IPS DF 19.7 (cell line): ENCODE measurements around the gene IFT52.
A peak's percentile ranks its signal among the peaks of the same experiment; 100 is the strongest.

Experiments used
- DNase-seq: peaks from one replicate; pipeline ENCODE4 v3.0.0-alpha.2; 2013; ENCODE audit warnings: low read depth, low spot score

The IFT52 gene, protein sequence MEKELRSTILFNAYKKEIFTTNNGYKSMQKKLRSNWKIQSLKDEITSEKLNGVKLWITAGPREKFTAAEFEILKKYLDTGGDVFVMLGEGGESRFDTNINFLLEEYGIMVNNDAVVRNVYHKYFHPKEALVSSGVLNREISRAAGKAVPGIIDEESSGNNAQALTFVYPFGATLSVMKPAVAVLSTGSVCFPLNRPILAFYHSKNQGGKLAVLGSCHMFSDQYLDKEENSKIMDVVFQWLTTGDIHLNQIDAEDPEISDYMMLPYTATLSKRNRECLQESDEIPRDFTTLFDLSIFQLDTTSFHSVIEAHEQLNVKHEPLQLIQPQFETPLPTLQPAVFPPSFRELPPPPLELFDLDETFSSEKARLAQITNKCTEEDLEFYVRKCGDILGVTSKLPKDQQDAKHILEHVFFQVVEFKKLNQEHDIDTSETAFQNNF

DNA sequence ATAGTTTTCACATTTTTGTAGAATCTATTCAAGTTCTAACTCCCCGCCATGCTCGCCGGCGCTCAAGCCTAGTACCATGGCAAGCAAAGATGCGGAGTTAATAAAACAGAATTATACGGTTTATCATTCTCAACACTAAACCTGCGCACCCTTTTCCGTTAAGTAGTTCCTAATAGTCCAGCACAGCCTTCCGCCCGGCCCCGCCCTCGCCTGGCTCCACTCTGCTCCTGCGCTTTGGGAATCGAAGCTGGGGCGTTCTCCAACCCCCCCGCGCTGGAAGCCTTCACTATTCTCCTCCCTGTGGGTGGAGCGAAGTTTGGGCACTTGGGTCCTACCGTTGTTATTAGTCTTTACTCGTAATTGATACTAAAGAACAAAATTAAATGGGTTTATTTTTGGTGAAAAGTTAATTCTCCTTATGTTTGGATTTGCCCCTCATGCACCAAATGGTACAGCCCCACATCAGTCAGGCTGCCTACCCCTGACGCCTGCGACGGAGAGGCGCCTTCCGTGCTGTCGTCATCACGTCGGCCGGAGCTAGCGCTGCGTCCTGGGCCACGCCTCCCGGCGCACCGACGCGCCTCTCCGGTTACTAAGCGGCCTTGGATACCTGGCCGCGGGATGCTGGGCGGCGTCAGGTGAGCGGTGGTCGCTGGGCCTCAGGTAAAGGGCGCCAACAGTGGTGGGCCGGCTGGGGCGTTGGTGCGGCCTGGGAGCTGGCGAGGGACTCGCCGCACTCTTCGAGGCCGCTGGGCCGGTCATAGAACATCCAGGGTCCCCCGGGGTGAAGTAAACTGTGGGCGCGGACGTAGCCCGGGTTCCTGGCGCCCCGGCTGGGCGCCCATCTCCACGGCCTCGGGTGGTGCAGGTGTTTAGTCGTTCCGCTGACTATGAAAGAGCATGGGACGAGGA, at the start of gene IFT52:
Gene IFT52 (plus strand): TSS at position 546 of the 912 bp plus-strand sequence. CDS start 3,762 bp downstream, outside the sequence.
- peak; percentile 83 for DNase-seq

DNA sequence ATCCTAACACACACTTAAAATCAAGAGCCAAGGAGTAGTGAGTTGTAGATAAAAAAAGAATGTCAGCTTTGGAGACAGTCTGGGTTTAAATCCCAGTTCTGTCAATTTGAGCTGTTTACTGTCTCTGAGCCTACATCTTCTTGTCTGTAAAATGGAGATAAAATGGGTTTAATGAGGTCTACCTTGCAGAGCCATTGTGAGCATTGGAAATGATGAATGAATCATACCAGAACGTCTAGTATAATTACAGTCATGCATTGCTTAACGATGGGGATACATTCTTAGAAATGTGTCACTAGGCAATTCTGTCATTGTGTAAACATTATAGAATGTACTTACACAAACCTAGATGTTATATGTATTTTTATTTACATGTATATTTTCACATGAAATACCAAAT, 49.5 kb upstream of the IFT52 start:
- no peak for DNase-seq

DNA sequence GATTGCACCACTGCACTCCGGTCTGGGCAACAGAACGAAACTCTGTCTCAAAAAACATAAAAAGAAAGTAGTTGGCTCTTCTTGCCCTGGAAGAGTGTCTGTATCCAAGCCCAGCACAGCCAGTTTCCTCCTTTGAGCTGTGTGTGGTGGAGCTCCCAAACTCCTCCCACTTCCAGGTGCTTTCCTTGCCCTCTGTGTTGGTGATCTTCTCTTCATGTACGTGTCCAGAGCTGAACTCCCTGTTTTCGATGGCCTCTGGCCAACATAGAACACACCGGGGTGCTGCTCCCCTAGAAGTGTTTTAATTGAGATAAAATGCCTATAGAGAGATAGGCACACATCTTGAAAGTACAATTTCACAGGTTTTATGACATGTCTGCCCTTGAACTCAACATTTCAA, 48.6 kb upstream of the IFT52 start:
- no peak for DNase-seq

DNA sequence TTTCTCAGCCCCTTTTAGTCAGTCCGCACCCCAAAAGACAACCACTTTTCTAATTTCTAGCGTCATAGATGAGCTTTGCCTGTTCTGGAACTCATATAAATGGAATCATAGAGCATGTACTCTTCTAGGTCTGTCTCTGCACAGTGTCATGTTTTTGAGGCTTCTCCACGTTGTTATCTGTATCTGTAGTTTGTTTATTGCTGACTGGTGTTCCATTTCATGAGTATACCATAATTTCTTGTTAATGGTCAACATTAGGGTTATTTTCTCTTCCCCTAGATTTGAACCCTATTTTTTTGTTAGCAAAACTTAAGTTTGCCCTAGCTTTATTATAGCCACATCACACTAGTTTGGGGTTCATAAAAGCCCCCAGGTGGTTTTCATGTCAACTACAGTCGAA, 48.1 kb upstream of the IFT52 start:
- no peak for DNase-seq

DNA sequence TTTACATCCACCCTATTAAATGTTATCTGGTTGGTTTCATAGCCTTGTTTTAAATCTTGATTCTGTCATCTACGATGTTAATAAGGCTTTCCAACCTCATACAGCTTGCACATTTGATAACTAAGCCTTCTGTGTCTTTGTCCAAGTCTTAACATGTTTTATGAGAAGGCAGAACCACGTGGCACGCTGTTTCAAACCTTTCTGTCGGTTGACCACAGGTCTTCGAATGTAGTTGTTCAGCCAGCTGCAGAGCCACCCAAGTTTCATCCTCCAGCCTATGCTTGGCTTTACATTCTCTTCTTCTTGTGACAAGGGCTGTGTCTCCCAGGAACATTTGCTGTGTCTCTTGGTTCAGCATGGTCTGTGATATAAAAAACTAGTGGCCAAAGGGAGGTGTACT, 47.6 kb upstream of the IFT52 start:
- no peak for DNase-seq

DNA sequence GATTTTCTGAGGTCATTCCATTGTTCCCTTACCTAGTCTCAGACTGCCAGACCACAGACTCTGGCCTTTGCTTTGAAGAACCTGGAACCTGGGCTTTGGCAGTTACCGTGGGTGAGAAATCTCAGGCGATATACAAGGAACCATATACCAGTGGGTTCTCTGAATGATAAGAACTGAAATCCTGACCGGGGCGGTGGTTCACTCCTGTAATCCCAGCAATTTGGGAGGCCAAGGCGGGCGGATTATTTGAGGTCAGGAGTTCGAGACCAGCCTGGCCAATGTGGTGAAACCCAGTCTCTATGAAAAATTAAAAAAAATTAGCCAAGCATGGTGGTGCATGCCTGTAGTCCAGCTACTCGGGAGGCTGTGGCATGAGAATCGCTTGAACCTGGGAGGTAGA, 46.2 kb upstream of the IFT52 start:
- no peak for DNase-seq

DNA sequence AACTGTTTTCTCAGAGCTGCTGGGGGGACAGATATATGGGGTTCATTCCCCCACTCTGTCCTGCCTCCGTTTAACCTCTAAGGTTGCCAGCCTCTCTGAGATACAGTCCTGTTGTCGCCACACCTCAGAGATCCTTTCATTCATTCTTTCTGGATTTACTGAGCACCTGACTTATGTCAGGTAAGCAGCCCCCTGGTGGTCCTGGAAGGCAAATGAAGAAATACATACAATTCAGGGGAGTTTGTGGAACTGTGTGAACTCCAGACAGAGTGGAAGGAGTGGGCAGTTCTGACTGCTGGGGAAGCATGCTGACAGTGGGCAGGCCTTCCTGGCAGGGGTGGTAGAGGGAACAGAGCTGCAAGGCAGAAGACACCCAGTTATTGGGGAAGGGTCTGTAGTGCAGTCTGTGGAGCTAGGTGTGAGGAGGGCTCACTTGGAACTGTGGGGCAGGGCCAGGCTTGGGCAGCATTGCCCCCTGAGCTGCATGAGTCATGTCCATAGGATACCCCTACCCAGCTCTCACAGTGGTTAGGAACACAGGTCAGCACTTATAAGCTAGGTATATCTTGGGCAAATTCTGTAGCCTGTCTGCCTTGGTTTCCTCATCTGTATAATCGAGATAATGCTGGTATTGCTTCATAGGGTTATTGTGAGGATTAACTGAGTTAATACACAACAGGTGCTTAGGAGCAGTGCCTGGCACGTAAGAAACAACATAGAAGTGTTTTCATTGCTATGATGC, 44.7 kb upstream of the IFT52 start:
- DNase-seq = no peak

DNA sequence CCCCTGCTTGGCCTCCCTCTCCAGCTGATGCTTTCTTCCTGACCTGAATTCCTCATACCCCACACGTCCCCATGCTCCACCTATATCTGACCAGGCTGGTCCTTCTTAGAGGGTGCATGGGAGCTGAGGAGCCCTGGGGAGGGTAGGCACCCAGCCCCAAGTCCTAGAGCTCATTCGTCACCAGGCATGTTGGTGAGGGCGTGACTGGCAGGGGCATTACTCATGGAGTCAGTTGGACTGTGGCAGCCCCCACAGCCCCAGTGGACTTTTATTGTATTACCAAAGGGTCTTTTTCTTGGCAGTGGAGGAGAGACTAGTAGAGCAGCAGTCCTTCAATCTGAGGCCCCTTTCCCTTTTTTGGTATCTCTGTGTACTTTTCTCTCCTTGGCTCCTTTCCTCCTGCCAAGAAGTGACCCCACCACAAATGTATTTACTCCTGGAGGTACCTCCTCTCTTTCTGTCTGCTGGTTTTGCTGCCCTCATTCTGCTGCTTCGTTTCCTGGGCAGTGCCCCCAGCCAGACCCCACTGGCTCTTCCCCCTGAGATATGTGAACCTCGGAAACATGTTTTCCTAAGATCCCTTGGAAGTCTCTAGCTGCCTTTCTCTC, 42.4 kb upstream of the IFT52 start:
- no peak for DNase-seq

DNA sequence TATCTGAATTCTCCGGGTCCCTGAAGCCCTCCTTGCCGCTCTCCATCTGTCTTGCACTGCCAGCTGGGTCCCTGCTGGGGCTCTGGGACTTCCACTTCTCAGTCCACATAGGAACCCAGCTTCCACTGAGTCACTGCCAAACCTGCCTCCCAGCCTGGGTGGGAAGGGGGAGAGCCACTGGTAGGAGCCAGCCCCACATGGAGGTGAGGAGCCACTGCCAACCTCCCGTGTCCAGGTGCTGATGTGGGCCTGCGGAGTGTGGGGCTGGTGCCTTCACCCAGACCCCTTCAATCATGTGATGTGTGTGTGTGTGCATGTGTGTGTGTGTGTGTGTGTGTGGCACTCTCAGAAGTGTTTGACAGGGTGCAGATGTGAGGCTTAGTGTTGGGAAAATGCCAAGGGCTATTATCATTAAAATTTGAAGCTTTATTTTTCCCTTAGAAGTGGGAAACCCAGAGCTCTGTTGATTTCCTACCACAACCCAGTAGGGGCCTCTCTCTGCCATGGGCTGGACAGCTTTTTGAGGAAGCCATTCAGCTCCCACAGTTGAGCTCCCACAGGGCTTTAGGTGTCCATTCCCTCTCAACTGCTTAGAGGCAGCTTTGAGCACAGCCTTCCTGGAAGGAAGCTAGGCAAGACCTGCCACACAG, 41.2 kb upstream of the IFT52 start:
- no peak for DNase-seq

DNA sequence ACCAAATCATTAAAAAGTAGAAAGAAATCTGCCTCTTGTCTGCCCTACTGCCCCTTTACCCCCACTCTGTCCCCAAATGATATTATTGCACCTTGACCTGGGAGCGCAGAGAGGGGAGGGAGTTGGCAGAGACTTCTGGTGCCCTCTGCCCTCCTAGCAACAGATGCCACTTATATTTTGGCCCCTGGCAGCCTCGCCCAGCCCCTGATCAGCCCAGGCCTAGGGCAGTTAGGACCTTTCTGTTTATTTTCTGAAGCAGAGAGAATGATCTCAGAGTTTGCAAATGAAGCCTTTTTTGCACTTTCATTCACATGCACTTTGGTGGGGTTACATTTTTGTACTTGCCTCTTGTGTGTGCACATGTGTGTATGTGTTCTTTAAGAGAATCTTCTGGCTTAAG, 40.3 kb upstream of the IFT52 start:
- no peak for DNase-seq

DNA sequence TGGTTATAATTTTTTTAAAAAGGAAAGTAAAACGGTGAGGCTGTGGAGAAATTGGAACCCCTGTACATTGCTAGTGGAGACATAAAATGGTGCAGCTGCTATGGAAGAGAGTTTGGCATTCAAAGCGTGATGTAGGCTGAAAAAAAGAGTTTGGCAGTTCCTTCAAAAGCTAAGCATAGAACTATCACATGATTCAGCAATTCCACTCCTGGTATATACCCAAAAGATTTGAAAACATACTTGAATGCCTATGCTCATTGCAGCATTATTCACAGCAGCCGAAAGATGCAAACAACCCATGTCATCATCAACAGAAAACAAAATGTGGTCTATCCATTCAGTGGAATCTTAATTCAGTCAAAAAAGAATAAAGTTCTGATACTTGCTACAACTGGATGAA, 36.4 kb upstream of the IFT52 start:
- DNase-seq = no peak

DNA sequence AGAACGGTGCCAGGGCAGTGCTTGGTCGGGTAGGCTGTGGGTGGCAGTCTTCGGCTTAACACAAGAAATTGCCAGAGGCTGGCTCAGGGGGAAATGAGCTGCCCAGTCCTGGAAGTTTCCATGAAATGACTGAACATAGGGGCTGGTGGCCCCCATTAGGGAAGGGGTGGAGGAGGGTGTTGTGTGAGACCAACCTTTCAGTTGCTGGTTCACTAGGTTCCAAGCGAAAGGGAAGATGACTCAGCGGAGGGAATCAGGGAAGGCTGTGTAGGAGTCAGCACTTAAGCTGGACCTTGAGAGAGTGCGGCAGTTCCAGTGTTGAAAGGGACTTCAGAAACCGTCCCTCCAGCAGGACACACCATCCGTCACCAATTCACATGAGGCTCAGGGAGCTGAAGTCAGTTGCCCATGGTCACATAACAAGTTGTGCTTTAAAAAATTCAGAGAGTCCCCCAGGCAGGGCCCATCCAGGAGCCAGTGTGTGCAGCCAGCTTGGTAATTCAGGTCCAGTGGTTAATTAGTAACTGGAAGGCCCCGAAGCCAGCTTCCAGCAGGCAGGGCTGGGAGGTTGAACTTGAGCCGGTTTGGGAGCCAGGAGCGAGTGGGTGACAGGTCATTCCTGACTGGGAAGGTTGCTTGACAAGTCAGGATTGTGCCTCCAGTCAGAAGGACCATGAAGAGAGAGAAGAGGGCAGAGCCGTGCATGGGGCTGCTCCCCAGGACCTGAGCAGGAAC, 32.2 kb upstream of the IFT52 start, which contains the start of gene SGK2:
Gene SGK2 (plus strand): TSS at position 616 of the 735 bp plus-strand sequence. CDS start 7,469 bp downstream, outside the sequence.
- no peak for DNase-seq

DNA sequence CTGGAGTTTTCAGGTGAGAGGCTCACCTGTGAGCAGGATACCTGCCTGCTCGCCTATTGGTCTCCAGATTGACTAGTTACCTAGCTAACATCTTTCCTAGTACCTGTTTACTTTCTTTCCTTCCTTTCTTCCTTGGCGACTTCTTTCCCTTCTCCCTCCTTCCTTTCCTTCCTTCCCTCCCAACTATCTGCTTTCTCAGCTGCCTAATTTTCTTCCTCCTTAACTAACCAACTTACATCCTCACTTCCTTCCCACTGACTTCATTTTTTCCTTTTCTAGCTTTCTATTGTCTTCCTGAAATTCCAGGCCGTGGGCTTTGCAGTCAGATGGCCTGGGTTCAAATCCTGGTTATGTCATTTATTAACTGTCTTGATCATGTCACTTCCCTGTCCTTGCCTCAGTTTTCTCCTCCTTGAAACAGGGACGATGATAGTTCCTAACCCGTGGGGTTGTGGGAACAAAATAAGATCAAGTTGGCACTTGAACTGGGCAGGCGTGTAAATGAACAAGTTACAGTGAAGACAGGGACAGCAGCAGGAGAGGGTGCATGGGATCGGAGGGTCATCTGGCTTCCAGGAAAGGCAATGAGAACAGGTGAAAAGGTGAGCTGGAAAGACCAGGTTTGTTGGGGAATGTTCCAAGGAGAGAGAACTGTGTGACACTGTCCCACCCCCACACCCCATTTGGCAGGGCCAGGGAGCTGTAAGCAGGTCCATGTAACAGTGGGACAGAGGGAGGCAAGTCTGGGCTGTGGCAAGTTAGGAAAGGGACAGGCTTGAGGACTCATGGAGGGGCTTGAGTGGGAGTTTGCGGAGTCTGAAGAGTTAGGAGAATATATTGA, 31.4 kb upstream of the IFT52 start:
- no peak for DNase-seq

DNA sequence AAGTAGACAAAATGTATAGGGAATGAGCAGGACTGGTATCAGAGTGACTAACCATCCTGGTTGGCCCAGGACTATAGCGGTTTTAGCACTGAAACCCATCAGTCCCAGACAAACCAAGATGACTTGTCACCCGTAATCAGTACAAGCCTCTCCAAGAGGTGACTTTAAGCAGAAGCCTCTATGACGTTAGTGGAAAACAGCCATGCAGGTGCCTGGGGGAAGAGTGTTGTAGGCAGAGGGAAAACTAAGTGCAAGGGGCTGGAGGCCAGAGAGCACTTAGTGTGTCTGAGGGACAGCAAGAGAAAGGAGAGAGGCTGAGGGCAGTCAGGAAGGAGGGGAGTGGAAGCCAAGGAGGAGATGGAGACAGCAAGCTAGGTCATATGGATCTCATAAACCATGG, 29.8 kb upstream of the IFT52 start:
- DNase-seq = no peak

DNA sequence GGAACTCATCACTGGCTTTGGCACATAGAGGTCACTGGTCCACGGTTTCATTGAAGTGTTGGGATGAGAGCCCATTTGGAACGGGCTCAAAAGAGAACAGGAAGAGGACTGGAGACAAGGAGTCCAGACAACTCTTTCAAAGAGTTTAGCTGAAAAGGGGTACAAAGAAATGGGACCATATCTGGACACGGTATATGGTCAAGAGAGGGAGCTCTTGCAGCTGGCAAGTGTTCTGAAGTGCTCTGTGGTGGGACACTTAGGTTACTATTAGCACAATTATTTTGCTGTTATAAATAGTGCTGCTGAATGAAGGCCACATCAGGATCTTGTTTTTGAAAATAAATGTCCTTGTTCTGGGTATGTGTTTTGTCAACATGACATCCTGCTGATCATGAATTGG, 27.3 kb upstream of the IFT52 start:
- no peak for DNase-seq

DNA sequence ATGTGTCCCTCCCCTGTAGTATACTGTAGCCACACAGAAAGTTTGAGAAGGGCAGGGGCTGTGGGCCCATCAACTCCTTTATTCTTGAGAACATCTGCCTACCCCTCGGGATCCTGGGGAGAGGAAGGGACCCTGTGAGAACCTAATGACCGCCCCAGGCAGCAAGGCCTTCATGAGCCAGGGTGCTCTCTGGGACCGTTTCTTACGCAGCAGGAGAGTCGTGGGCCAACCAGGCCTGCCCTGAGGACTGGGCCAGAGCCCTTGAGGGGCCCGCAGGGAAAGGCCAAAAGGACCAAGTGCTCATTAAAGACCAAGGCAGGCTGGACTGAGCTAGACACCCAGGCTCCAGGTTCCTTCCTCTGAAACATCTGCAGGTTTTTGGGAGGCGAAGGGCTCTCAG, 26.7 kb upstream of the IFT52 start:
- DNase-seq = no peak

DNA sequence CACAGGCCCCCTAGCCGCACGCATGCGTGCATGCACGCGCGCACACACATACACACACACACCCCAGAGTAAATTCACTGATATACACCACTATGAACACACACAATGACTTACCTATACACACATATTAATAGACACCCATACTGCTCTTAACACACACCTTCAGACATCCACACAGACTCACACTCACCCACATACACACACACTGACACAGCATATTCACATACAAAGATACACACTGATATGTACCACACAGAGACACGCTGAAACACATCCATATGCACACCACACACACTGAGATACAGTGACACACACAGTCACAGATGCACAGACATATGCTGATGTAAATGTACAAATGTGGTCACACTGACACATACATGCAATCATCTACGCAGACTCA, 26.3 kb upstream of the IFT52 start:
- no peak for DNase-seq

DNA sequence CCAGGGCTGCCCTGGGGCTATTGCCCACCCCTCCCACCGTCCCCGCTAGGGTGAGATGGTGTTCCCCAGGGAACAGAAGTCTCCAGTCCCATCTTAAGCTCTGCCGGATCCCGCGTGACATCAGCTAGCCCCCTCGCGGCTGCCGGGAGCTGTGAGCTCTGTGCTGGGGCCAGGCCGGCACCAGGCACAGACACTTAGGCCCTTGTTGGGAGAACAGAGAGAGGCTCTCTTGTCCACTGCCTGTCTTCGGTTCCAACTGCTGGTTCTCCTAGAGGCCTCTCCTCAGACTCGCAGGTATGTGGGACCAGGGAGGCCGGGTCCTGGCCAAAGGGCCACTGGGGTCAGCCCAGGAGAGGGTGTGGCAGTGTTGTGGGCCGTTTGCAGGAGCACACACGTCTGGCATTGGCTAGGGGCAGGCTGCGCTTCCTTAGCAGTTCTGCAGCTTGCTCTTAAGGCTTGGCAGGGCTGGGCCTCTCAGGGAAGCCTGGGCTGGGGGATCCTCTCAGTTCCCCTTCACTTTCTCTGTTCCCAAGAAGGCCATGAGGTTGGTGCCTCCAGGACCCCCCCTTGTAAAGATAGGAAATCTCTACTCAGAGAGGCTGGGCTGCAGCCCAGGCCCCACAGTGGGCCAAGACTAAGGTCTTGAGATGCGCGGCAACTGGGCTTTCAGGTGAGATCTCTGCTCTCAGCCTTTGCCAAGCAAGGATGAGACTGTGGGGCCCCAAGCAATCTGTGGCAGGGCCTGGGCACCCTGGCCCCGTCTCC, 25.6 kb upstream of the IFT52 start:
- no peak for DNase-seq

DNA sequence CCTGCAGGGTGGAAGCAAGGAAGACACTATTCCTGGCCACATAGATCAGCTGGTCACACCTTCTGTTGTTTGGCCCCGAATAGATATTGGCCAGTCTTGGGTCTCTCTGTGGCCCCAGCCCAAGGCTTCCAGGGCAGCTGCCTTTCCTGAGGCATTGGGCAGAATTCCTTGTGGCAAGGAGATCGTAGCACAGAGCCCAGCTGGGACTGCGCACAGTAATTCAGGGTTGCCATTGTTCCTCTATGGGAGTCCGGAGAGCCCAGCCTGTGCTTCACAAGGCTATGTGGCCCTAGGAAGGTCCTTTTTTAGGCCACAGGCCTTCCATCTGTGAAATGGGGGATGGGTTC, 25.0 kb upstream of the IFT52 start:
- no peak for DNase-seq
